Neural cell (in vitro differentiated cells): Measurements from ENCODE around the gene TRIO. TPM values are rescaled to one million over a fixed set of nuclear protein-coding genes. Genes with fewer than 3 reads are reported as not detected.

Experiments used
- H2AFZ ChIP-seq: fragments of 200-600, 300-800 bp; sonication (generic), shearing (Covaris generic); 2 replicates; pipeline ENCODE4 v1.6.0; 2014; ENCODE audit warnings: low read depth, mild to moderate bottlenecking, antibody characterized with exemption, low read length, moderate library complexity
- H3F3A ChIP-seq: fragments of 200-600 bp; shearing (Covaris generic); 2 replicates; pipeline ENCODE4 v1.6.1; 2016; ENCODE audit warnings: mild to moderate bottlenecking, moderate library complexity, mixed read lengths, antibody characterized with exemption, low read length; ENCODE audit not compliant: insufficient read depth, poor library complexity, severe bottlenecking
- H3K27ac ChIP-seq: fragments of 200-600, 300-800 bp; sonication (generic), shearing (Covaris generic); 2 replicates; pipeline ENCODE4 v1.5.1; 2014; ENCODE audit warnings: mild to moderate bottlenecking, low read length, moderate library complexity
- H3K27me3 ChIP-seq: fragments of 300-800, 200-600 bp; sonication (generic), shearing (Covaris generic); 2 replicates; pipeline ENCODE4 v1.6.0; 2014; ENCODE audit warnings: mild to moderate bottlenecking, low read depth, low read length, moderate library complexity; ENCODE audit not compliant: insufficient read depth
- H3K36me3 ChIP-seq: fragments of 300-800, 200-600 bp; sonication (generic), shearing (Covaris generic); 2 replicates; pipeline ENCODE4 v1.5.1; 2014; ENCODE audit warnings: mild to moderate bottlenecking, antibody characterized with exemption, low read length, moderate library complexity; ENCODE audit not compliant: insufficient read depth
- H3K4me2 ChIP-seq: fragments of 300-800, 200-600 bp; sonication (generic), shearing (Covaris generic); 2 replicates; pipeline ENCODE4 v1.6.0; 2014; ENCODE audit warnings: mild to moderate bottlenecking, low read length
- H3K4me3 ChIP-seq: fragments of 300-800, 200-600 bp; sonication (generic), shearing (Covaris generic); 2 replicates; pipeline ENCODE4 v1.5.1; 2014; ENCODE audit warnings: mild to moderate bottlenecking, low read length, moderate library complexity
- H3K79me2 ChIP-seq: fragments of 200-600 bp; shearing (Covaris generic); replicated peaks from 2 replicates; pipeline ENCODE4 v1.6.0; 2014; ENCODE audit warnings: mild to moderate bottlenecking, low read length, moderate library complexity; ENCODE audit not compliant: insufficient read depth
- H3K9ac ChIP-seq: fragments of 300-800, 200-600 bp; sonication (generic), shearing (Covaris generic); 2 replicates; pipeline ENCODE4 v1.6.1; 2016; ENCODE audit warnings: mild to moderate bottlenecking, low read length, mixed read lengths
- H3K9me2 ChIP-seq: fragments of 200-600 bp; shearing (Covaris generic); 2 replicates; pipeline ENCODE4 v1.6.1; 2016; ENCODE audit warnings: mild to moderate bottlenecking, low read length, mixed read lengths; ENCODE audit not compliant: insufficient read depth
- H3K9me3 ChIP-seq: fragments of 200-600, 300-800 bp; sonication (generic), shearing (Covaris generic); 2 replicates; pipeline ENCODE4 v1.6.1; 2016; ENCODE audit warnings: mild to moderate bottlenecking, mixed run types, low read length, moderate library complexity, mixed read lengths
- H4K20me1 ChIP-seq: fragments of 200-600 bp; shearing (Covaris generic); 2 replicates; pipeline ENCODE4 v1.6.1; 2016; ENCODE audit warnings: mild to moderate bottlenecking, mixed run types; ENCODE audit not compliant: insufficient read depth
- EP300 ChIP-seq: fragments of 450-650 bp; conservative IDR thresholded peaks from 2 replicates; pipeline ENCODE4 v1.6.1; 2014; ENCODE audit warnings: antibody characterized with exemption, mild to moderate bottlenecking, moderate library complexity; ENCODE audit not compliant: poor library complexity, severe bottlenecking
- EZH2 ChIP-seq: fragments of 200-600, 300-800 bp; shearing (Covaris generic), sonication (generic); IDR thresholded peaks from 2 replicates; pipeline ENCODE4 v1.6.1; 2014; ENCODE audit warnings: antibody characterized with exemption, low read length, borderline replicate concordance, mild to moderate bottlenecking; ENCODE audit not compliant: insufficient read depth, poor library complexity, severe bottlenecking
- MXI1 ChIP-seq: fragments of 450-650 bp; conservative IDR thresholded peaks from 2 replicates; pipeline ENCODE4 v1.6.1; 2014; ENCODE audit warnings: antibody characterized with exemption, mild to moderate bottlenecking; ENCODE audit not compliant: poor library complexity, severe bottlenecking
- POLR2AphosphoS5 ChIP-seq: IDR thresholded peaks from 2 replicates; pipeline ENCODE4 v1.6.1; 2012
- RAD21 ChIP-seq: fragments of 450-650 bp; conservative IDR thresholded peaks from 2 replicates; pipeline ENCODE4 v1.6.1; 2014; ENCODE audit warnings: antibody characterized with exemption, mild to moderate bottlenecking, moderate library complexity
- SMC3 ChIP-seq: fragments of 450-650 bp; conservative IDR thresholded peaks from 2 replicates; pipeline ENCODE4 v1.6.1; 2014; ENCODE audit warnings: antibody characterized with exemption, mild to moderate bottlenecking, moderate library complexity; ENCODE audit not compliant: poor library complexity
- TAF1 ChIP-seq: IDR thresholded peaks from 2 replicates; pipeline ENCODE4 v1.6.1; 2012; ENCODE audit warnings: low read depth
- polyA plus RNA-seq: library from polyadenylated mRNA; depleted of rRNA; stranded (reverse); fragments of >200 nt; gene quantifications from 2 replicates; pipeline ENCODE4 v1.2.3, GENCODE V29; 2014
- TF ChIP-seq, protein P1 (sequence below): IDR thresholded peaks from 2 replicates; pipeline ENCODE4 v1.6.1; 2012; ENCODE audit warnings: borderline replicate concordance
- TF ChIP-seq, protein P2 (sequence below): fragments of 450-650 bp; IDR thresholded peaks from 2 replicates; pipeline ENCODE4 v1.5.1; 2014; ENCODE audit warnings: antibody characterized with exemption, mild to moderate bottlenecking, moderate library complexity; ENCODE audit not compliant: poor library complexity, severe bottlenecking

TRIO gene
- polyA plus RNA-seq, 1 donor from 2014 or later, result 168 TPM

DNA sequence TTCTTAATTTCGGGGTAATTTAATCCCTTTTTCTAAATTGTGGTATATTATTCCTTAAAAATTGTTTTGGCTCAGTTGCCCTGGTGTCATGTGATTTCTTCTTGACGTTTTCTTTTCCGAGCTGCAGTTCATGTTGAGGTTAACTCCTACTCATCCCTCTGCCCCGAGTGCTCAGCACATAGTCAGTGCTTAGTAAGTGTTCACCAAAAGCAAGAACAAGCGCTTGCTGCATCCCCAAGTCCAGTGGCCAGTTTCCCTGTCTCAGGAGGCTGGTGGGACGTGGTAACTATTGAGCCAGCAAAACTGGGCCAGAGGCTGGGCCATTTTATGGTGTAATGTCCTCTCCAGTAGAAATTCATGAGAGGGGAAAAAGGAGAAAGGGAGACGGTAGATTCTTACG, 23.3 kb downstream of the TRIO start:
- H3K9me3 ChIP-seq, result peaks cover 5% of the 10 kb centered on the region
- TF ChIP-seq RAD21, result no peak
- TF ChIP-seq, protein P1, sequence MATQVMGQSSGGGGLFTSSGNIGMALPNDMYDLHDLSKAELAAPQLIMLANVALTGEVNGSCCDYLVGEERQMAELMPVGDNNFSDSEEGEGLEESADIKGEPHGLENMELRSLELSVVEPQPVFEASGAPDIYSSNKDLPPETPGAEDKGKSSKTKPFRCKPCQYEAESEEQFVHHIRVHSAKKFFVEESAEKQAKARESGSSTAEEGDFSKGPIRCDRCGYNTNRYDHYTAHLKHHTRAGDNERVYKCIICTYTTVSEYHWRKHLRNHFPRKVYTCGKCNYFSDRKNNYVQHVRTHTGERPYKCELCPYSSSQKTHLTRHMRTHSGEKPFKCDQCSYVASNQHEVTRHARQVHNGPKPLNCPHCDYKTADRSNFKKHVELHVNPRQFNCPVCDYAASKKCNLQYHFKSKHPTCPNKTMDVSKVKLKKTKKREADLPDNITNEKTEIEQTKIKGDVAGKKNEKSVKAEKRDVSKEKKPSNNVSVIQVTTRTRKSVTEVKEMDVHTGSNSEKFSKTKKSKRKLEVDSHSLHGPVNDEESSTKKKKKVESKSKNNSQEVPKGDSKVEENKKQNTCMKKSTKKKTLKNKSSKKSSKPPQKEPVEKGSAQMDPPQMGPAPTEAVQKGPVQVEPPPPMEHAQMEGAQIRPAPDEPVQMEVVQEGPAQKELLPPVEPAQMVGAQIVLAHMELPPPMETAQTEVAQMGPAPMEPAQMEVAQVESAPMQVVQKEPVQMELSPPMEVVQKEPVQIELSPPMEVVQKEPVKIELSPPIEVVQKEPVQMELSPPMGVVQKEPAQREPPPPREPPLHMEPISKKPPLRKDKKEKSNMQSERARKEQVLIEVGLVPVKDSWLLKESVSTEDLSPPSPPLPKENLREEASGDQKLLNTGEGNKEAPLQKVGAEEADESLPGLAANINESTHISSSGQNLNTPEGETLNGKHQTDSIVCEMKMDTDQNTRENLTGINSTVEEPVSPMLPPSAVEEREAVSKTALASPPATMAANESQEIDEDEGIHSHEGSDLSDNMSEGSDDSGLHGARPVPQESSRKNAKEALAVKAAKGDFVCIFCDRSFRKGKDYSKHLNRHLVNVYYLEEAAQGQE, result no peak
- TF ChIP-seq TAF1, result no peak
- TF ChIP-seq EZH2, result no peak
- TF ChIP-seq MXI1, result no peak
- TF ChIP-seq, protein P2, sequence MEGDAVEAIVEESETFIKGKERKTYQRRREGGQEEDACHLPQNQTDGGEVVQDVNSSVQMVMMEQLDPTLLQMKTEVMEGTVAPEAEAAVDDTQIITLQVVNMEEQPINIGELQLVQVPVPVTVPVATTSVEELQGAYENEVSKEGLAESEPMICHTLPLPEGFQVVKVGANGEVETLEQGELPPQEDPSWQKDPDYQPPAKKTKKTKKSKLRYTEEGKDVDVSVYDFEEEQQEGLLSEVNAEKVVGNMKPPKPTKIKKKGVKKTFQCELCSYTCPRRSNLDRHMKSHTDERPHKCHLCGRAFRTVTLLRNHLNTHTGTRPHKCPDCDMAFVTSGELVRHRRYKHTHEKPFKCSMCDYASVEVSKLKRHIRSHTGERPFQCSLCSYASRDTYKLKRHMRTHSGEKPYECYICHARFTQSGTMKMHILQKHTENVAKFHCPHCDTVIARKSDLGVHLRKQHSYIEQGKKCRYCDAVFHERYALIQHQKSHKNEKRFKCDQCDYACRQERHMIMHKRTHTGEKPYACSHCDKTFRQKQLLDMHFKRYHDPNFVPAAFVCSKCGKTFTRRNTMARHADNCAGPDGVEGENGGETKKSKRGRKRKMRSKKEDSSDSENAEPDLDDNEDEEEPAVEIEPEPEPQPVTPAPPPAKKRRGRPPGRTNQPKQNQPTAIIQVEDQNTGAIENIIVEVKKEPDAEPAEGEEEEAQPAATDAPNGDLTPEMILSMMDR, result no peak
- no peak for TF ChIP-seq POLR2AphosphoS5
- no peak for TF ChIP-seq SMC3
- no peak for TF ChIP-seq EP300
- no peaks in the 10 kb centered on the region for H3K9me2 ChIP-seq
- peaks cover 98% of the 10 kb centered on the region for H3K79me2 ChIP-seq
- no peaks in the 10 kb centered on the region for H3F3A ChIP-seq
- no peaks in the 10 kb centered on the region for H3K27me3 ChIP-seq
- H3K36me3 ChIP-seq, result no peaks in the 10 kb centered on the region
- H3K4me3 ChIP-seq, result no peak overlapping the region
- H3K27ac ChIP-seq, result no peak overlapping the region
- H3K9ac ChIP-seq, result no peak overlapping the region
- no peak overlapping the region for H2AFZ ChIP-seq
- H3K4me2 ChIP-seq, result no peak overlapping the region
- peaks cover 29% of the 10 kb centered on the region for H4K20me1 ChIP-seq

DNA sequence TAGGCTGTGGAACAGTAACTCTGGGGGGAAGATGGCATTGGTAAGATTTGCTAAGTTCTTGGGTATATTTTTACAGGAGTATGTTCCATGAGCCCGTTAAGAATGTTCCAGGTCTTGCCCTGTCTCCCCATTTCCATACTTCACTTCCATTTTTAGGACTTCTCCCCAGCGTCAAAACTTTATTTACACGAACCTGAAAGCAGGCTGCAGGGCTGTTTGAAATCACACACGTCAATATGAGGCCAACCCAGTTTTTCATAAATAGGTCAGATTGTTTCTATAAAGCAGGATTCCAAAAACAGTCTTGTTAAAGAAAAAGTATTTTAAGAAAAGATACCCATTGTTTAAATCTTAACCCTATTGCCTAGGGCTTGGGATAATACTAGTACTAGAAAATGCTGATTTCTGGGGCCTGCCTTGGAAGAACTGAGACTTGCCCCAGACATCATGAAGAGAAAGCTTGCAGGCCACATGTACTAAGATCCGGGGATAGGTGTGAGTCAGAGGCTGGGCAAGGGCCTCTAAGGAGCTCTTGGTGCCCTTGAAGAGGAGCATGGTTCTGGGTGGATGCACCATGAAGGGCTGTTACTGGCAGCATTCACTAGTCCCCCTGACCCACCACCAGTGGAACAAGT, 24.2 kb downstream of the TRIO start:
- Histone ChIP-seq H3K9me3 (peaks cover 5% of the 10 kb centered on the region), H3K4me3 (no peak overlapping the region), H3K36me3 (no peaks in the 10 kb centered on the region), H3K27me3 (no peaks in the 10 kb centered on the region), H3K9ac (no peak overlapping the region), H4K20me1 (peaks cover 30% of the 10 kb centered on the region), H3K79me2 (peaks cover 98% of the 10 kb centered on the region), H3K27ac (no peak overlapping the region), H3K9me2 (no peaks in the 10 kb centered on the region), H3K4me2 (no peak overlapping the region), H3F3A (no peaks in the 10 kb centered on the region), H2AFZ (no peak overlapping the region)
- TF ChIP-seq, protein P1, result no peak
- TF ChIP-seq EZH2, result no peak
- no peak for TF ChIP-seq POLR2AphosphoS5
- TF ChIP-seq EP300, result no peak
- TF ChIP-seq RAD21, result no peak
- TF ChIP-seq TAF1, result no peak
- TF ChIP-seq, protein P2, result no peak
- TF ChIP-seq SMC3, result no peak
- no peak for TF ChIP-seq MXI1
